Measurements from ENCODE around the gene SH3RF3. TPM values are rescaled to one million over a fixed set of nuclear protein-coding genes. Genes with fewer than 3 reads are reported as not detected.
A peak's percentile ranks its signal among the peaks of the same experiment; 100 is the strongest.

The SH3RF3 gene
- total and polyA plus RNA-seq, 9 of the 15 experiments (the other 6 are each of a cell fraction or from before 2014, with no cell fraction given) = 0.02 TPM; not detected in 8

DNA sequence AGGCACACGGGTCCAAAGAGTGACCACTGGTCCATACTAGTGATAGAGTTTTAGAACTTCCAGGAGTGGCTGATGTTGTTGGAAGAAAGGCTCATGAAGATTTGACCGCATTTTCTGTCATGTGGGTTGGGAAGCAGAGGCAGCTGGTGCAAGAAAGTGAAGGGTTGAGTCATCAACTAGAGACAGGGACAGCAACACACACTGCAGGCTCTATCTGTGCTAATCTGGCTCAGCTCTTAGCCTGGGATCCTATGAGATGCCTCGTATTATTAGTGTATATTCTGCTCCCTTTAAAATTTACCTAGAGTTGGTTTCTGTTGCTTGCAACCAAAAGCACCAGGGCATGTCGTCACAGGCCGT, 2.5 kb upstream of the SH3RF3 start:
- DNase-seq (ENCODE audit: extremely low read depth in 1 of 4, low spot score in 3 of 4) = no peak

More for the DNA sequence above, 2.5 kb upstream of the SH3RF3 start:
- POLR2A ChIA-PET = interaction anchor here (0.6 kb wide), 2 partner anchors 10 to 149 kb away, joined by 3 read pairs; no protein-coding TSS in a partner anchor
- no peak overlapping the region for H3K4me3 ChIP-seq
- H3K79me2 ChIP-seq (ENCODE audit: control insufficient read depth, insufficient read depth, low read length) = no peaks in the 10 kb centered on the region
- H3K27ac ChIP-seq (ENCODE audit: extremely low read depth, low read depth, low read length) = no peak overlapping the region
- ATAC-seq = no peak
- TF ChIP-seq CEBPG (CRISPR knock-in tag; IDR thresholded peaks at IDR 0.05) = no peak
- peak in 1 of 2 experiments; percentile 69; a peak in 2 of 4 replicates for TF ChIP-seq CEBPG (tag; conservative IDR thresholded peaks at IDR 0.05 in 1 of 2, IDR thresholded peaks at IDR 0.05 in 1 of 2)
- TF ChIP-seq CSDE1 (IDR thresholded peaks at IDR 0.05) = no peak
- TF ChIP-seq, protein P1, sequence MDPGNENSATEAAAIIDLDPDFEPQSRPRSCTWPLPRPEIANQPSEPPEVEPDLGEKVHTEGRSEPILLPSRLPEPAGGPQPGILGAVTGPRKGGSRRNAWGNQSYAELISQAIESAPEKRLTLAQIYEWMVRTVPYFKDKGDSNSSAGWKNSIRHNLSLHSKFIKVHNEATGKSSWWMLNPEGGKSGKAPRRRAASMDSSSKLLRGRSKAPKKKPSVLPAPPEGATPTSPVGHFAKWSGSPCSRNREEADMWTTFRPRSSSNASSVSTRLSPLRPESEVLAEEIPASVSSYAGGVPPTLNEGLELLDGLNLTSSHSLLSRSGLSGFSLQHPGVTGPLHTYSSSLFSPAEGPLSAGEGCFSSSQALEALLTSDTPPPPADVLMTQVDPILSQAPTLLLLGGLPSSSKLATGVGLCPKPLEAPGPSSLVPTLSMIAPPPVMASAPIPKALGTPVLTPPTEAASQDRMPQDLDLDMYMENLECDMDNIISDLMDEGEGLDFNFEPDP (CRISPR knock-in tag; IDR thresholded peaks at IDR 0.05) = no peak
- no peak for TF ChIP-seq NFIX (CRISPR knock-in tag; IDR thresholded peaks at IDR 0.05; ENCODE audit: low read depth)
- no peak for TF ChIP-seq EHMT2 (IDR thresholded peaks at IDR 0.05)
- no peak for TF ChIP-seq ZBTB12 (CRISPR knock-in tag; IDR thresholded peaks at IDR 0.05)
- TF ChIP-seq, protein P2, sequence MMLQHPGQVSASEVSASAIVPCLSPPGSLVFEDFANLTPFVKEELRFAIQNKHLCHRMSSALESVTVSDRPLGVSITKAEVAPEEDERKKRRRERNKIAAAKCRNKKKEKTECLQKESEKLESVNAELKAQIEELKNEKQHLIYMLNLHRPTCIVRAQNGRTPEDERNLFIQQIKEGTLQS (IDR thresholded peaks at IDR 0.05) = peak; percentile 60
- TF ChIP-seq, protein P2 (CRISPR knock-in tag; conservative IDR thresholded peaks at IDR 0.05) = no peak
- TF ChIP-seq FOSL1 (tag; conservative IDR thresholded peaks at IDR 0.05) = peak; percentile 45; the same call in 1 of the 2 replicates
- no peak for TF ChIP-seq YY1 (IDR thresholded peaks at IDR 0.05; ENCODE audit: borderline replicate concordance in 1 of 3, control insufficient read depth in 1 of 3, extremely low read depth in 1 of 3, insufficient read depth in 3 of 3, insufficient read length in 1 of 3, insufficient replicate concordance in 2 of 3, low read depth in 1 of 3, low read length in 2 of 3)
- no peak for TF ChIP-seq HSF4 (CRISPR knock-in tag; IDR thresholded peaks at IDR 0.05; ENCODE audit: borderline replicate concordance)
- TF ChIP-seq KLF1 (tag; IDR thresholded peaks at IDR 0.05) = no peak
- peak; percentile 61 for TF ChIP-seq JUND (IDR thresholded peaks at IDR 0.05; ENCODE audit: borderline replicate concordance, low read depth, low read length)
- no peak; the same call in 2 of the 3 replicates for TF ChIP-seq JUND (tag; IDR thresholded peaks at IDR 0.05; ENCODE audit: borderline replicate concordance, low read depth, low read length)
- intact Hi-C loops (cut with micrococcal nuclease) (no loop called here), in situ Hi-C loops (cut with MboI) (loop anchor here (10.0 kb wide), 1 partner anchor 378 kb away; no protein-coding TSS in a partner anchor)
- no peak overlapping the region for H3K9ac ChIP-seq (ENCODE audit: insufficient read depth in 1 of 2, low read depth in 2 of 2, low read length in 2 of 2)
- CTCF ChIA-PET (ENCODE audit: low intra/inter-chr PET ratio) = no interaction called here
- peaks cover 0 to 6% of the 10 kb centered on the region in 2 experiments; a peak in 2 of 5 replicates for H3K4me1 ChIP-seq (replicated peaks in 1 of 2; ENCODE audit: control insufficient read depth in 2 of 2, insufficient read depth in 2 of 2, low read length in 2 of 2)
- H3K9me1 ChIP-seq (ENCODE audit: control insufficient read depth, insufficient read depth, low read length) = no peaks in the 10 kb centered on the region
- H2AFZ ChIP-seq (ENCODE audit: low read depth, low read length) = no peak overlapping the region
- no peak overlapping the region for H3K4me2 ChIP-seq (ENCODE audit: insufficient read depth, low read length)
- FAIRE-seq = no peak
- 0% methylated on average over 5 of the region's 5 CpGs for WGBS (ENCODE audit: insufficient coverage, low coverage, missing lambda C conversion rate)
- no peaks in the 10 kb centered on the region for H3K36me3 ChIP-seq (ENCODE audit: control insufficient read depth, insufficient read depth, low read length)
- no peaks in the 10 kb centered on the region for H4K20me1 ChIP-seq (replicated peaks; ENCODE audit: control insufficient read depth, insufficient read depth, low read length)
- BruUV-seq (replicated peaks) = no TSS peak
- H3K9me3 ChIP-seq (replicated peaks; ENCODE audit: control insufficient read depth, insufficient read depth, low read depth, low read length) = no peaks in the 10 kb centered on the region
- peaks cover 2 to 21% of the 10 kb centered on the region in 2 experiments; a peak in 3 of 5 replicates for H3K27me3 ChIP-seq (ENCODE audit: control insufficient read depth in 2 of 2, insufficient read depth in 2 of 2, low read length in 2 of 2)
